ENCODE data around the gene MTCL1.
"Not testable (repeated sequence)": the region's sequence is repeated elsewhere in the genome, so short reads cannot be mapped to it uniquely, and the experiment has no call there.

Gene MTCL1

GRCh38 chr18:8745355-8746014, 40.1 kb downstream of the MTCL1 start:
- no peak for DNase-seq

GRCh38 chr18:8747440-8747937, 42.1 kb downstream of the MTCL1 start:
- DNase-seq, result no peak

GRCh38 chr18:8749492-8749891, 44.1 kb downstream of the MTCL1 start:
- no peak for DNase-seq

GRCh38 chr18:8750954-8751415, 45.6 kb downstream of the MTCL1 start:
- DNase-seq, result no peak

- DNase-seq, result no peak
Observed at GRCh38 chr18:8751692-8752091, 46.3 kb downstream of the MTCL1 start.

GRCh38 chr18:8752329-8752728, 47.0 kb downstream of the MTCL1 start:
- no peak for DNase-seq

- no peak for DNase-seq
Observed at GRCh38 chr18:8754995-8755960, 49.9 kb downstream of the MTCL1 start.

- no peak for DNase-seq
Observed at GRCh38 chr18:8756571-8756970, 51.2 kb downstream of the MTCL1 start.

GRCh38 chr18:8757396-8757997, 52.1 kb downstream of the MTCL1 start:
- no peak for DNase-seq

- DNase-seq, result no peak
Observed at GRCh38 chr18:8758466-8758865, 53.1 kb downstream of the MTCL1 start.

- DNase-seq, result no peak
Observed at GRCh38 chr18:8760984-8761383, 55.6 kb downstream of the MTCL1 start.

- DNase-seq, result not testable (repeated sequence)
Observed at GRCh38 chr18:8761535-8761934, 56.2 kb downstream of the MTCL1 start.

GRCh38 chr18:8762968-8763367, 57.6 kb downstream of the MTCL1 start:
- no peak for DNase-seq

- no peak for DNase-seq
Observed at GRCh38 chr18:8763611-8764010, 58.3 kb downstream of the MTCL1 start.

GRCh38 chr18:8765783-8766463, 60.6 kb downstream of the MTCL1 start:
- DNase-seq, result no peak

GRCh38 chr18:8766559-8767293, 61.4 kb downstream of the MTCL1 start:
- no peak for DNase-seq

- DNase-seq, result no peak
Observed at GRCh38 chr18:8767340-8767739, 62.0 kb downstream of the MTCL1 start.

- DNase-seq, result no peak
Observed at GRCh38 chr18:8769509-8770095, 64.2 kb downstream of the MTCL1 start.

GRCh38 chr18:8770657-8771056, 65.3 kb downstream of the MTCL1 start:
- DNase-seq, result no peak

GRCh38 chr18:8771930-8772329, 66.6 kb downstream of the MTCL1 start:
- DNase-seq, result no peak

GRCh38 chr18:8773980-8774379, 68.6 kb downstream of the MTCL1 start:
- DNase-seq, result no peak

All from stimulated activated CD4-positive, alpha-beta T cell treated with anti-CD3 and anti-CD28 coated beads, Interleukin-2, amount 100 ng/mL, for 48 hours (primary cell).